Liver (tissue), 9 donors: ENCODE measurements around the gene MAML3. TPM values are rescaled to one million over a fixed set of nuclear protein-coding genes. Genes with fewer than 3 reads are reported as not detected.

ENCODE experiments used
- DNase-seq: peaks from one replicate; pipeline ENCODE4 v3.0.0-alpha.2; 2017; ENCODE audit warnings: low spot score
- H3K27ac ChIP-seq, 2 donors: one replicate each; pipeline ENCODE4 v1.7.0; 2013; ENCODE audit warnings: inconsistent platforms in 2 of 2, low read length in 2 of 2, control low read depth in 1 of 2, low read depth in 1 of 2, mild to moderate bottlenecking in 1 of 2
- H3K27me3 ChIP-seq, 4 donors: one replicate each; pipeline versions ENCODE4 v1.6.1 to v1.7.0; 2013; ENCODE audit warnings: low read length in 3 of 4, inconsistent platforms in 1 of 4, mild to moderate bottlenecking in 1 of 4, moderate library complexity in 1 of 4; ENCODE audit not compliant: control insufficient read depth in 4 of 4, insufficient read depth in 4 of 4
- H3K36me3 ChIP-seq, 4 donors: one replicate each; pipeline versions ENCODE4 v1.6.1 to v1.7.0; 2013; ENCODE audit warnings: low read length in 3 of 4, mild to moderate bottlenecking in 3 of 4, low read depth in 1 of 4, moderate library complexity in 1 of 4; ENCODE audit not compliant: control insufficient read depth in 4 of 4, insufficient read depth in 3 of 4
- H3K4me1 ChIP-seq, 4 donors: one replicate each; pipeline versions ENCODE4 v1.6.1 to v1.7.0; 2013; ENCODE audit warnings: low read length in 3 of 4, mild to moderate bottlenecking in 3 of 4, moderate library complexity in 1 of 4; ENCODE audit not compliant: control insufficient read depth in 4 of 4, insufficient read depth in 4 of 4
- H3K4me3 ChIP-seq, 3 donors: one replicate each; pipeline versions ENCODE4 v1.6.1 to v1.7.0; 2013; ENCODE audit warnings: low read length in 3 of 3, control low read depth in 1 of 3, low read depth in 1 of 3, mild to moderate bottlenecking in 1 of 3
- H3K9ac ChIP-seq, 2 donors: one replicate each; pipeline ENCODE4 v1.7.0; 2013; ENCODE audit warnings: low read length in 2 of 2, mild to moderate bottlenecking in 2 of 2, moderate library complexity in 2 of 2, control low read depth in 1 of 2, low read depth in 1 of 2
- H3K9me3 ChIP-seq, 4 donors: one replicate each; pipeline versions ENCODE4 v1.6.1 to v1.7.0; 2013; ENCODE audit warnings: low read length in 3 of 4; ENCODE audit not compliant: control insufficient read depth in 4 of 4
- CTCF ChIP-seq: fragments of 150-350 bp; IDR thresholded peaks from 2 replicates; pipeline ENCODE4 v1.5.1; 2017; ENCODE audit warnings: improper control_type of control experiment, low read depth, low read length; ENCODE audit not compliant: missing input control
- EGR1 ChIP-seq, 2 donors: IDR thresholded peaks; 2 replicates each; pipeline ENCODE4 v1.6.1; 2016 to 2018; ENCODE audit warnings: antibody characterized with exemption in 2 of 2, low read depth in 2 of 2
- FOXA1 ChIP-seq: IDR thresholded peaks from 2 replicates; pipeline ENCODE4 v1.6.1; 2016; ENCODE audit warnings: antibody characterized with exemption
- FOXA2 ChIP-seq: IDR thresholded peaks from 2 replicates; pipeline ENCODE4 v1.6.1; 2016; ENCODE audit warnings: antibody characterized with exemption
- GABPA ChIP-seq, 2 donors: IDR thresholded peaks in 1 of 2; conservative IDR thresholded peaks in 1 of 2; 2 replicates each; pipeline ENCODE4 v1.6.1; 2016; ENCODE audit warnings: antibody characterized with exemption in 2 of 2, mild to moderate bottlenecking in 1 of 2, moderate library complexity in 1 of 2
- HNF4A ChIP-seq, 2 donors: conservative IDR thresholded peaks; 2 replicates each; pipeline ENCODE4 v1.6.1; 2016; ENCODE audit warnings: antibody characterized with exemption in 2 of 2, mild to moderate bottlenecking in 2 of 2
- JUND ChIP-seq, 2 donors: IDR thresholded peaks; 2 replicates each; pipeline ENCODE4 v1.6.1; 2016; ENCODE audit warnings: antibody characterized with exemption in 2 of 2
- MAX ChIP-seq: IDR thresholded peaks from 2 replicates; pipeline ENCODE4 v1.6.1; 2016; ENCODE audit warnings: antibody characterized with exemption
- NR2F2 ChIP-seq: IDR thresholded peaks from 2 replicates; pipeline ENCODE4 v1.6.1; 2016; ENCODE audit warnings: antibody characterized with exemption
- RAD21 ChIP-seq, 2 donors: IDR thresholded peaks; 2 replicates each; pipeline ENCODE4 v1.6.1; 2016; ENCODE audit warnings: antibody characterized with exemption in 2 of 2, mild to moderate bottlenecking in 2 of 2
- RXRA ChIP-seq, 2 donors: IDR thresholded peaks; 2 replicates each; pipeline ENCODE4 v1.6.1; 2017 to 2018; ENCODE audit warnings: antibody characterized with exemption in 2 of 2, mild to moderate bottlenecking in 1 of 2
- SP1 ChIP-seq: IDR thresholded peaks from 2 replicates; pipeline ENCODE4 v1.6.1; 2018; ENCODE audit warnings: antibody characterized with exemption, mild to moderate bottlenecking
- TAF1 ChIP-seq: conservative IDR thresholded peaks from 2 replicates; pipeline ENCODE4 v1.6.1; 2016; ENCODE audit warnings: antibody characterized with exemption, mild to moderate bottlenecking
- YY1 ChIP-seq: IDR thresholded peaks from 2 replicates; pipeline ENCODE4 v1.6.1; 2016; ENCODE audit warnings: antibody characterized with exemption, mild to moderate bottlenecking
- WGBS: extraction: QIAGEN DNeasy Blood & Tissue Kit; methylation state at CpG from one replicate; pipeline ENCODE4 v1.1.7; 2013; 5-methylcytosine and 5-hydroxymethylcytosine counted together
- polyA plus RNA-seq, 2 donors: library from polyadenylated mRNA; stranded (reverse) in 1 of 2; unstranded in 1 of 2; fragments of 200-250 nt in 1 of 2; fragments of >200 nt in 1 of 2; fragmentation: Nextera tagmentation in 1 of 2; extraction: Ambion mirVana in 1 of 2; gene quantifications; one replicate each; pipeline versions ENCODE4 v1.2.1 to v1.2.3, GENCODE V29; 2013 to 2015
- total RNA-seq, 2 donors: library from RNA; depleted of rRNA; stranded (reverse); fragments of >200 nt; gene quantifications; one replicate each; pipeline ENCODE4 v1.2.3, GENCODE V29; 2014
- TF ChIP-seq, protein P1 (sequence below): IDR thresholded peaks from 2 replicates; pipeline ENCODE4 v1.6.1; 2016; ENCODE audit warnings: antibody characterized with exemption
- TF ChIP-seq, protein P2 (sequence below): IDR thresholded peaks from 2 replicates; pipeline ENCODE4 v1.6.1; 2016; ENCODE audit warnings: antibody characterized with exemption, mild to moderate bottlenecking
- donor health status: healthy.
- donor health status: healthy.
- donor health status: healthy.
- donor health status: healthy.
- donor health status: healthy.

The MAML3 gene
- total and polyA plus RNA-seq, 4 donors = 1.3 to 4.3 (median 2.7) TPM

GRCh38 chr4:140028101-140028500 lies 125.9 kb downstream of the MAML3 start:
- no peak for DNase-seq
- Histone ChIP-seq H3K36me3 (no peaks in the 10 kb centered on the region), H3K4me1 (no peaks in the 10 kb centered on the region), H3K27me3 (no peaks in the 10 kb centered on the region), H3K4me3 (no peak overlapping the region), H3K9me3 (no peaks in the 10 kb centered on the region), H3K27ac (no peak overlapping the region), H3K9ac (no peak overlapping the region)
- TF ChIP-seq GABPA (IDR thresholded peaks at IDR 0.05 in 1 of 2, conservative IDR thresholded peaks at IDR 0.05 in 1 of 2) = no peak
- no peak for TF ChIP-seq TAF1
- TF ChIP-seq MAX = no peak
- no peak for TF ChIP-seq FOXA1
- TF ChIP-seq YY1 = no peak
- WGBS = 88% methylated on average over 1 of the region's 1 CpG

DNA sequence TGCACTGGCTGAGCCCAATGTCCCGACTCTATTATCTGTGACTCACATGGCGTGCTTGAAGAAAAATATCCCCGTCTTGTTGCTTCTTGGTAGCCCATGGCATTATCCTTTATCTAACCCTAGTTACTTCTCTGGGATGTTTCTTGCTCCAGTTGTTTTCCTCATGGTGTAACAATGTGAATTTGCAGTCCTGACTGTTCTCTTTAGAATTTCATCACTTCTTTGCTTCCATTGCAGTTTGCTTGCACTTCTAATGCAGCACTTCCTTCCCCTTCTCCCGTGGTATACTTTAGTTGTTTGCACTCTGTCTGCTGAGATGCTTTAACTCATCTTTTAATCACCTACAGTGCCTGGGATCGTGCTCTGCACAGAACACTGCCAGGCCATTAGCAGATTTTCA lies 126.9 kb downstream of the MAML3 start:
- no peak for TF ChIP-seq RAD21 (IDR thresholded peaks at IDR 0.05)
- no peak for TF ChIP-seq NR2F2
- TF ChIP-seq CTCF = no peak
- TF ChIP-seq FOXA1 = no peak
- no peak for TF ChIP-seq YY1
- TF ChIP-seq SP1 = no peak
- no peak for TF ChIP-seq JUND (IDR thresholded peaks at IDR 0.05)
- TF ChIP-seq HNF4A (conservative IDR thresholded peaks at IDR 0.05) = no peak
- TF ChIP-seq, protein P1, sequence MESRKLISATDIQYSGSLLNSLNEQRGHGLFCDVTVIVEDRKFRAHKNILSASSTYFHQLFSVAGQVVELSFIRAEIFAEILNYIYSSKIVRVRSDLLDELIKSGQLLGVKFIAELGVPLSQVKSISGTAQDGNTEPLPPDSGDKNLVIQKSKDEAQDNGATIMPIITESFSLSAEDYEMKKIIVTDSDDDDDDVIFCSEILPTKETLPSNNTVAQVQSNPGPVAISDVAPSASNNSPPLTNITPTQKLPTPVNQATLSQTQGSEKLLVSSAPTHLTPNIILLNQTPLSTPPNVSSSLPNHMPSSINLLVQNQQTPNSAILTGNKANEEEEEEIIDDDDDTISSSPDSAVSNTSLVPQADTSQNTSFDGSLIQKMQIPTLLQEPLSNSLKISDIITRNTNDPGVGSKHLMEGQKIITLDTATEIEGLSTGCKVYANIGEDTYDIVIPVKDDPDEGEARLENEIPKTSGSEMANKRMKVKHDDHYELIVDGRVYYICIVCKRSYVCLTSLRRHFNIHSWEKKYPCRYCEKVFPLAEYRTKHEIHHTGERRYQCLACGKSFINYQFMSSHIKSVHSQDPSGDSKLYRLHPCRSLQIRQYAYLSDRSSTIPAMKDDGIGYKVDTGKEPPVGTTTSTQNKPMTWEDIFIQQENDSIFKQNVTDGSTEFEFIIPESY = no peak
- no peak for TF ChIP-seq RXRA (IDR thresholded peaks at IDR 0.05)
- no peak for TF ChIP-seq FOXA2
- no peak for TF ChIP-seq MAX
- TF ChIP-seq GABPA (IDR thresholded peaks at IDR 0.05 in 1 of 2, conservative IDR thresholded peaks at IDR 0.05 in 1 of 2) = no peak
- TF ChIP-seq EGR1 (IDR thresholded peaks at IDR 0.05; ENCODE audit: low read depth in 2 of 2) = no peak
- TF ChIP-seq, protein P2, sequence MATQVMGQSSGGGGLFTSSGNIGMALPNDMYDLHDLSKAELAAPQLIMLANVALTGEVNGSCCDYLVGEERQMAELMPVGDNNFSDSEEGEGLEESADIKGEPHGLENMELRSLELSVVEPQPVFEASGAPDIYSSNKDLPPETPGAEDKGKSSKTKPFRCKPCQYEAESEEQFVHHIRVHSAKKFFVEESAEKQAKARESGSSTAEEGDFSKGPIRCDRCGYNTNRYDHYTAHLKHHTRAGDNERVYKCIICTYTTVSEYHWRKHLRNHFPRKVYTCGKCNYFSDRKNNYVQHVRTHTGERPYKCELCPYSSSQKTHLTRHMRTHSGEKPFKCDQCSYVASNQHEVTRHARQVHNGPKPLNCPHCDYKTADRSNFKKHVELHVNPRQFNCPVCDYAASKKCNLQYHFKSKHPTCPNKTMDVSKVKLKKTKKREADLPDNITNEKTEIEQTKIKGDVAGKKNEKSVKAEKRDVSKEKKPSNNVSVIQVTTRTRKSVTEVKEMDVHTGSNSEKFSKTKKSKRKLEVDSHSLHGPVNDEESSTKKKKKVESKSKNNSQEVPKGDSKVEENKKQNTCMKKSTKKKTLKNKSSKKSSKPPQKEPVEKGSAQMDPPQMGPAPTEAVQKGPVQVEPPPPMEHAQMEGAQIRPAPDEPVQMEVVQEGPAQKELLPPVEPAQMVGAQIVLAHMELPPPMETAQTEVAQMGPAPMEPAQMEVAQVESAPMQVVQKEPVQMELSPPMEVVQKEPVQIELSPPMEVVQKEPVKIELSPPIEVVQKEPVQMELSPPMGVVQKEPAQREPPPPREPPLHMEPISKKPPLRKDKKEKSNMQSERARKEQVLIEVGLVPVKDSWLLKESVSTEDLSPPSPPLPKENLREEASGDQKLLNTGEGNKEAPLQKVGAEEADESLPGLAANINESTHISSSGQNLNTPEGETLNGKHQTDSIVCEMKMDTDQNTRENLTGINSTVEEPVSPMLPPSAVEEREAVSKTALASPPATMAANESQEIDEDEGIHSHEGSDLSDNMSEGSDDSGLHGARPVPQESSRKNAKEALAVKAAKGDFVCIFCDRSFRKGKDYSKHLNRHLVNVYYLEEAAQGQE = no peak
- no peak overlapping the region for H3K27ac ChIP-seq
- H3K4me3 ChIP-seq = no peak overlapping the region
- H3K4me1 ChIP-seq = peaks cover 0 to under 1% (median 0%) of the 10 kb centered on the region in 4 donors
- no peaks in the 10 kb centered on the region for H3K9me3 ChIP-seq
- DNase-seq = no peak
- no peak overlapping the region for H3K9ac ChIP-seq
- no peaks in the 10 kb centered on the region for H3K27me3 ChIP-seq
- no peaks in the 10 kb centered on the region for H3K36me3 ChIP-seq
- 84% methylated on average over 5 of the region's 5 CpGs for WGBS
